Smooth muscle cell (in vitro differentiated cells): ENCODE data around the gene SMOC2. TPM values are rescaled to one million over a fixed set of nuclear protein-coding genes. Genes with fewer than 3 reads are reported as not detected.

Experiments
- DNase-seq: peaks from one replicate; lab custom pipeline; 2025; ENCODE audit not compliant: unreplicated experiment; lab: John Stamatoyannopoulos, UW
- H2AFZ ChIP-seq: fragments of 200-600 bp; sonication (generic); 2 replicates; pipeline ENCODE4 v1.6.0; 2016; ENCODE audit warnings: antibody characterized with exemption, low read depth, mild to moderate bottlenecking
- H3F3A ChIP-seq: fragments of 200-600 bp; sonication (generic); 2 replicates; pipeline ENCODE4 v1.6.0; 2017; ENCODE audit warnings: antibody characterized with exemption, low read depth
- H3K27ac ChIP-seq: fragments of 200-600 bp; sonication (generic); 2 replicates; pipeline ENCODE4 v1.5.1; 2016; ENCODE audit warnings: low read depth, mild to moderate bottlenecking
- H3K27me3 ChIP-seq: fragments of 200-600 bp; sonication (generic); 2 replicates; pipeline ENCODE4 v1.6.1; 2016; ENCODE audit warnings: low read depth, mild to moderate bottlenecking
- H3K36me3 ChIP-seq: fragments of 200-600 bp; sonication (generic); 2 replicates; pipeline ENCODE4 v1.5.1; 2016; ENCODE audit warnings: low read depth
- H3K4me1 ChIP-seq: fragments of 200-600 bp; sonication (generic); 2 replicates; pipeline ENCODE4 v1.5.1; 2016; ENCODE audit warnings: low read depth
- H3K4me2 ChIP-seq: fragments of 200-600 bp; sonication (generic); 2 replicates; pipeline ENCODE4 v1.6.0; 2016; ENCODE audit warnings: mild to moderate bottlenecking
- H3K4me3 ChIP-seq: fragments of 200-600 bp; sonication (generic); 2 replicates; pipeline ENCODE4 v1.5.1; 2016; ENCODE audit warnings: mild to moderate bottlenecking
- H3K79me2 ChIP-seq: fragments of 200-600 bp; sonication (generic); 2 replicates; pipeline ENCODE4 v1.6.0; 2016; ENCODE audit warnings: low read depth, mild to moderate bottlenecking
- H3K9ac ChIP-seq: fragments of 200-600 bp; sonication (generic); 2 replicates; pipeline ENCODE4 v1.6.0; 2016; ENCODE audit warnings: low read depth
- H3K9me3 ChIP-seq: fragments of 200-600 bp; sonication (generic); replicated peaks from 2 replicates; pipeline ENCODE4 v1.5.1; 2016; ENCODE audit warnings: low read depth
- H4K20me1 ChIP-seq: fragments of 200-600 bp; sonication (generic); 2 replicates; pipeline ENCODE4 v1.6.0; 2016; ENCODE audit warnings: low read depth
- CTCF ChIP-seq: fragments of 200-600 bp; sonication (generic); IDR thresholded peaks from 2 replicates; pipeline ENCODE4 v1.5.1; 2017; ENCODE audit warnings: borderline replicate concordance, mild to moderate bottlenecking, antibody characterized with exemption; ENCODE audit not compliant: insufficient read depth, poor library complexity, severe bottlenecking
- WGBS: methylation state at CpG from one replicate; pipeline ENCODE4 v1.1.7; 2016; ENCODE audit warnings: low lambda C conversion rate; 5-methylcytosine and 5-hydroxymethylcytosine counted together
- polyA plus RNA-seq: library from polyadenylated mRNA; unstranded; fragments of >200 nt; fragmentation: Nextera tagmentation; extraction: Ambion mirVana; gene quantifications from 2 replicates; pipeline ENCODE4 v1.2.1, GENCODE V29; 2016
- total RNA-seq: library from RNA; depleted of rRNA; stranded (reverse); fragments of >200 nt; gene quantifications from 2 replicates; pipeline ENCODE4 v1.2.3, GENCODE V29; 2014

The SMOC2 gene
- total and polyA plus RNA-seq, 2 experiments from 2014 or later, result 0.63 to 1.2 TPM

GRCh38 chr6:168581706-168582105, 140.7 kb downstream of the SMOC2 start:
- no peaks in the 10 kb centered on the region for H3F3A ChIP-seq
- H4K20me1 ChIP-seq, result no peaks in the 10 kb centered on the region
- no peak overlapping the region for H2AFZ ChIP-seq
- no peak overlapping the region for H3K27ac ChIP-seq
- no peak overlapping the region for H3K9ac ChIP-seq
- no peaks in the 10 kb centered on the region for H3K4me1 ChIP-seq
- no peaks in the 10 kb centered on the region for H3K9me3 ChIP-seq
- 91% methylated on average over 9 of the region's 9 CpGs for WGBS
- no peaks in the 10 kb centered on the region for H3K36me3 ChIP-seq
- no peak for TF ChIP-seq CTCF
- no peak overlapping the region for H3K4me3 ChIP-seq
- H3K79me2 ChIP-seq, result no peaks in the 10 kb centered on the region
- no peak overlapping the region for H3K4me2 ChIP-seq
- peaks cover 14% of the 10 kb centered on the region for H3K27me3 ChIP-seq
- no peak for DNase-seq

GRCh38 chr6:168582571-168582981, 141.6 kb downstream of the SMOC2 start:
- Histone ChIP-seq H3K4me3 (no peak overlapping the region), H4K20me1 (no peaks in the 10 kb centered on the region), H3K4me1 (no peaks in the 10 kb centered on the region), H3K4me2 (no peak overlapping the region), H2AFZ (no peak overlapping the region), H3K27ac (no peak overlapping the region), H3K9me3 (no peaks in the 10 kb centered on the region), H3K27me3 (peaks cover 14% of the 10 kb centered on the region), H3F3A (no peaks in the 10 kb centered on the region), H3K9ac (no peak overlapping the region), H3K36me3 (no peaks in the 10 kb centered on the region), H3K79me2 (no peaks in the 10 kb centered on the region)
- no peak for TF ChIP-seq CTCF
- WGBS, result 93% methylated on average over 21 of the region's 21 CpGs
- DNase-seq, result no peak

GRCh38 chr6:168583126-168583525, 142.1 kb downstream of the SMOC2 start:
- Histone ChIP-seq H3K27ac (no peak overlapping the region), H3K4me2 (no peak overlapping the region), H3K4me3 (no peak overlapping the region), H3K27me3 (peaks cover 14% of the 10 kb centered on the region), H3K79me2 (no peaks in the 10 kb centered on the region), H3K4me1 (no peaks in the 10 kb centered on the region), H2AFZ (no peak overlapping the region), H4K20me1 (no peaks in the 10 kb centered on the region), H3K9ac (no peak overlapping the region), H3K9me3 (no peaks in the 10 kb centered on the region), H3K36me3 (no peaks in the 10 kb centered on the region), H3F3A (no peaks in the 10 kb centered on the region)
- DNase-seq, result no peak
- 92% methylated on average over 6 of the region's 6 CpGs for WGBS
- no peak for TF ChIP-seq CTCF

GRCh38 chr6:168583821-168584220, 142.8 kb downstream of the SMOC2 start:
- Histone ChIP-seq H4K20me1 (no peaks in the 10 kb centered on the region), H2AFZ (no peak overlapping the region), H3K4me3 (no peak overlapping the region), H3K27ac (no peak overlapping the region), H3K79me2 (no peaks in the 10 kb centered on the region), H3K9me3 (no peaks in the 10 kb centered on the region), H3K27me3 (peaks cover 14% of the 10 kb centered on the region), H3K9ac (no peak overlapping the region), H3K36me3 (no peaks in the 10 kb centered on the region), H3K4me1 (no peaks in the 10 kb centered on the region), H3K4me2 (no peak overlapping the region), H3F3A (no peaks in the 10 kb centered on the region)
- DNase-seq, result no peak
- TF ChIP-seq CTCF, result no peak
- WGBS, result 92% methylated on average over 9 of the region's 9 CpGs
